HepG2 (cell line): Measurements from ENCODE around the gene SRD5A1. TPM values are rescaled to one million over a fixed set of nuclear protein-coding genes. Genes with fewer than 3 reads are reported as not detected.

Experiments used
- ATAC-seq: fragments of 200-7000 bp; cut with Tn5 transposase; 3 replicates; pipeline ENCODE4 v1.9.1; 2020; ENCODE audit warnings: mild to moderate bottlenecking, moderate library complexity
- BruUV-seq: library from RNA; stranded (reverse); fragments of 400-500 nt; replicated peaks from 2 replicates; lab custom pipeline; 2021; lab: Mats Ljungman, UMichigan
- CTCF ChIA-PET: fragments of 300-600 bp; formaldehyde crosslinking; extraction: SDS; loops from one replicate; lab custom pipeline; 2021; ENCODE audit warnings: low total read pairs, inconsistent platforms, low intra/inter-chr PET ratio; lab: Yijun Ruan, JAX
- POLR2A ChIA-PET: fragments of 350-600 bp; sonication (Branson Sonifier 250); formaldehyde crosslinking; loops from one replicate; lab custom pipeline; 2020; ENCODE audit warnings: antibody characterized with exemption, inconsistent platforms; lab: Yijun Ruan, JAX
- DNase-seq: peaks from one replicate; pipeline ENCODE4 v3.0.0-alpha.2; 2015; ENCODE audit warnings: low spot score
- FAIRE-seq: peaks from 3 replicates; lab custom pipeline; 2011; peaks lifted over from hg19 to GRCh38; lab: Jason Lieb, UNC
- H2AFZ ChIP-seq: one replicate; pipeline ENCODE4 v1.6.1; 2011; ENCODE audit warnings: low read length, inconsistent platforms
- H3K27ac ChIP-seq: fragments of 300-600 bp; 3 replicates; pipeline ENCODE4 v1.8.0; 2011; ENCODE audit warnings: mixed run types, mild to moderate bottlenecking, mixed read lengths, low read length, inconsistent platforms; ENCODE audit not compliant: insufficient read depth; ENCODE audit errors: extremely low read length
- H3K27me3 ChIP-seq, 2 experiments: fragments of 200-600 bp in 1 of 2; 2 replicates in 1 of 2; 3 replicates in 1 of 2; pipeline versions ENCODE4 v1.6.0 to v1.8.0; 2011; ENCODE audit warnings: low read length in 2 of 2, mild to moderate bottlenecking in 2 of 2, moderate library complexity in 2 of 2, inconsistent platforms in 1 of 2; ENCODE audit not compliant: insufficient read depth in 2 of 2, control insufficient read depth in 1 of 2
- H3K36me3 ChIP-seq, 2 experiments: fragments of 200-600 bp in 1 of 2; replicated peaks in 1 of 2; 2 replicates in 1 of 2; 3 replicates in 1 of 2; pipeline versions ENCODE4 v1.5.1 to v1.8.0; 2011; ENCODE audit warnings: low read length in 2 of 2, inconsistent platforms in 1 of 2; ENCODE audit not compliant: insufficient read depth in 2 of 2, control insufficient read depth in 1 of 2
- H3K4me1 ChIP-seq: 2 replicates; pipeline ENCODE4 v1.5.1; 2012; ENCODE audit warnings: low read length, inconsistent platforms; ENCODE audit not compliant: insufficient read depth
- H3K4me2 ChIP-seq: 2 replicates; pipeline ENCODE4 v1.6.0; 2011; ENCODE audit warnings: low read depth, low read length, inconsistent platforms
- H3K4me3 ChIP-seq, 3 experiments: fragments of 200-600 bp in 1 of 3; sonication (generic), shearing (Covaris generic) in 1 of 3; replicated peaks in 1 of 3; 2 replicates each; pipeline ENCODE4 v1.5.1; 2011 to 2016; ENCODE audit warnings: low read length in 3 of 3, inconsistent platforms in 2 of 3, low read depth in 2 of 3, mild to moderate bottlenecking in 2 of 3, control low read depth in 1 of 3, mixed read lengths in 1 of 3; ENCODE audit not compliant: insufficient read depth in 1 of 3
- H3K79me2 ChIP-seq: one replicate; pipeline ENCODE4 v1.6.1; 2011; ENCODE audit warnings: low read length, inconsistent platforms; ENCODE audit not compliant: insufficient read depth
- H3K9ac ChIP-seq: 2 replicates; pipeline ENCODE4 v1.6.0; 2011; ENCODE audit warnings: mild to moderate bottlenecking, low read depth, low read length, inconsistent platforms; ENCODE audit not compliant: insufficient read depth
- H3K9me3 ChIP-seq: 2 replicates; pipeline ENCODE4 v1.5.1; 2012; ENCODE audit warnings: mild to moderate bottlenecking, low read length
- H4K20me1 ChIP-seq: 2 replicates; pipeline ENCODE4 v1.6.0; 2011; ENCODE audit warnings: inconsistent platforms, mild to moderate bottlenecking, low read length, moderate library complexity; ENCODE audit not compliant: insufficient read depth
- ATF7-NPFF ChIP-seq: sonication (generic); formaldehyde crosslinking; IDR thresholded peaks from 2 replicates; pipeline ENCODE4 v1.8.1; 2023; ENCODE audit warnings: mild to moderate bottlenecking, low read depth, missing genetic modification reagents, moderate library complexity
- EEA1 ChIP-seq: sonication (generic); formaldehyde crosslinking; IDR thresholded peaks from 2 replicates; pipeline ENCODE4 v1.5.1; 2020; ENCODE audit warnings: mild to moderate bottlenecking, missing genetic modification reagents, borderline replicate concordance
- HNF4G ChIP-seq, 2 experiments: sonication (generic) in 1 of 2; formaldehyde crosslinking in 1 of 2; IDR thresholded peaks; 2 replicates each; pipeline versions ENCODE4 v1.4.0 to v1.6.1; 2011 to 2020; ENCODE audit warnings: borderline replicate concordance in 2 of 2, low read depth in 2 of 2, mild to moderate bottlenecking in 2 of 2, low read length in 1 of 2, missing genetic modification reagents in 1 of 2, moderate library complexity in 1 of 2
- MYNN ChIP-seq: sonication (generic); formaldehyde crosslinking; IDR thresholded peaks from 2 replicates; pipeline ENCODE4 v1.4.0; 2020; ENCODE audit warnings: mild to moderate bottlenecking, low read depth, missing genetic modification reagents
- RFX5 ChIP-seq: IDR thresholded peaks from 2 replicates; pipeline ENCODE4 v1.6.1; 2011; ENCODE audit warnings: low read depth, low read length, improper control_type of control experiment
- TMF1 ChIP-seq: sonication (generic); formaldehyde crosslinking; IDR thresholded peaks from 2 replicates; pipeline ENCODE4 v1.8.1; 2022; ENCODE audit warnings: low read depth, missing genetic modification reagents
- ZBTB25 ChIP-seq: IDR thresholded peaks from 2 replicates; pipeline ENCODE4 v1.6.1; 2018; ENCODE audit warnings: missing genetic modification reagents
- ZNF775 ChIP-seq: sonication (generic); formaldehyde crosslinking; IDR thresholded peaks from 2 replicates; pipeline ENCODE4 v1.4.0; 2020; ENCODE audit warnings: missing genetic modification reagents, mild to moderate bottlenecking, moderate library complexity, borderline replicate concordance
- WGBS: methylation state at CpG from one replicate; pipeline ENCODE4 v1.1.6; 2017; ENCODE audit warnings: low lambda C conversion rate; 5-methylcytosine and 5-hydroxymethylcytosine counted together
- in situ Hi-C: cut with HindIII; loops from 2 replicates; pipeline ENCODE4 v1.10.0; 2017; ENCODE audit warnings: low pct_unique_long_range_greater_than_20kb; ENCODE audit not compliant: extremely low pct_ligation_motif_present
- intact Hi-C: fragments of 100-400 bp; cut with micrococcal nuclease; formaldehyde crosslinking; loops from one replicate; pipeline ENCODE4 v1.10.0; 2022; ENCODE audit not compliant: unreplicated experiment
- polyA plus RNA-seq, 8 experiments: library from polyadenylated mRNA; depleted of rRNA in 3 of 8; stranded (reverse) in 7 of 8; unstranded in 1 of 8; fragments of >200 nt; fragmentation: Illumina TruSeq in 4 of 8; extraction: Trizol in 4 of 8; gene quantifications; 2 replicates each; pipeline versions ENCODE4 v1.2.1 to v1.2.3, GENCODE V29; 2011 to 2016; ENCODE audit warnings: low read depth in 4 of 8, missing spikeins in 1 of 8, mixed read lengths in 1 of 8; ENCODE audit not compliant: insufficient read depth in 1 of 8
- total RNA-seq, 5 experiments: library from RNA; depleted of rRNA; stranded (reverse); fragments of >200 nt; fragmentation: Illumina TruSeq; extraction: Trizol; gene quantifications; 2 replicates each; pipeline ENCODE4 v1.2.3, GENCODE V29; 2016; ENCODE audit warnings: low read depth in 1 of 5
- TF ChIP-seq, protein P1 (sequence below): sonication (generic); formaldehyde crosslinking; IDR thresholded peaks from 2 replicates; pipeline ENCODE4 v1.4.0; 2020; ENCODE audit warnings: missing genetic modification reagents

Gene SRD5A1
- total and polyA plus RNA-seq, 2 of the 13 experiments (the other 11 are each of a cell fraction or from before 2014, with no cell fraction given), result 6.1 to 9.9 TPM

DNA sequence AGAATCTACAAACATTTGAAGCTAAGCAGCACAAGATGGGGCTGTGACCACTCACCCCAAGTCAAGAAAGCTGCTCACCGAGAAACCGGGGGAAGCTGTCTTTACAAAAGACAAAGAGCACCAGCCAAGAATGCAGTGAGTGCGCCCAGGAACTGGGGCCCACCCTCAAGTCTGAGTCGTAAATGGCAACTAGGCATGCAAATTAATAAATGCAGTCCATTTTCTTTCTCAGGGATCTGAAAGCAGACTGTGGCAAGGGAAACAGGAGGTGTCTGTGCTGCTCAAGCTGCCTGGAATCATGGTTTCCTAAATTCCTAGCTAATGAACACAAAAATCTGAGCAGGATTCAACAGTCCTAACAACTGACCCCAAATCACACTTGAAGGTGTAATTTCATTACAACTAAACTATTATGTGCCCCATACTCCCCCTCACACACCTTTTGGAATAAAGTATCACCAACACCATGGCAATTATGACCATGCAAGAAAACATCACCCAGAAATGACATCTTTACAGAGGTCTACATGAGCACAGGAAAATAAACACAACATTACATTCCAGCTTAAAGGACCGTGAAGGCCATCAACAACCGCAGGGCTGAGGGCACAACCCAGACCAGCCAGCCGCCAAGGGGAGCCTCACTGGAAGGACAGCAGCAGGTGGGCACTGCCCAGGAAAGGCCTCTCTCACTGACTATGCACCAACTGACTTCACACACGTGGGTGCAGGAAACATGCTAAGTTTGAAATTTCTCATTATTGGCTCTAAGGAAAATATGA is 18.0 kb upstream of the SRD5A1 start (continued):
- TF ChIP-seq, protein P1, sequence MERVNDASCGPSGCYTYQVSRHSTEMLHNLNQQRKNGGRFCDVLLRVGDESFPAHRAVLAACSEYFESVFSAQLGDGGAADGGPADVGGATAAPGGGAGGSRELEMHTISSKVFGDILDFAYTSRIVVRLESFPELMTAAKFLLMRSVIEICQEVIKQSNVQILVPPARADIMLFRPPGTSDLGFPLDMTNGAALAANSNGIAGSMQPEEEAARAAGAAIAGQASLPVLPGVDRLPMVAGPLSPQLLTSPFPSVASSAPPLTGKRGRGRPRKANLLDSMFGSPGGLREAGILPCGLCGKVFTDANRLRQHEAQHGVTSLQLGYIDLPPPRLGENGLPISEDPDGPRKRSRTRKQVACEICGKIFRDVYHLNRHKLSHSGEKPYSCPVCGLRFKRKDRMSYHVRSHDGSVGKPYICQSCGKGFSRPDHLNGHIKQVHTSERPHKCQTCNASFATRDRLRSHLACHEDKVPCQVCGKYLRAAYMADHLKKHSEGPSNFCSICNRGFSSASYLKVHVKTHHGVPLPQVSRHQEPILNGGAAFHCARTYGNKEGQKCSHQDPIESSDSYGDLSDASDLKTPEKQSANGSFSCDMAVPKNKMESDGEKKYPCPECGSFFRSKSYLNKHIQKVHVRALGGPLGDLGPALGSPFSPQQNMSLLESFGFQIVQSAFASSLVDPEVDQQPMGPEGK (CRISPR knock-in tag), result no peak
- TF ChIP-seq MYNN (CRISPR knock-in tag) (no peak), EEA1 (CRISPR knock-in tag) (no peak), ZNF775 (CRISPR knock-in tag) (no peak), HNF4G (IDR thresholded peaks at IDR 0.05; ENCODE audit: borderline replicate concordance, low read depth, low read length) (no peak), HNF4G (CRISPR knock-in tag; IDR thresholded peaks at IDR 0.05; ENCODE audit: borderline replicate concordance, low read depth) (no peak), RFX5 (no peak)

DNA sequence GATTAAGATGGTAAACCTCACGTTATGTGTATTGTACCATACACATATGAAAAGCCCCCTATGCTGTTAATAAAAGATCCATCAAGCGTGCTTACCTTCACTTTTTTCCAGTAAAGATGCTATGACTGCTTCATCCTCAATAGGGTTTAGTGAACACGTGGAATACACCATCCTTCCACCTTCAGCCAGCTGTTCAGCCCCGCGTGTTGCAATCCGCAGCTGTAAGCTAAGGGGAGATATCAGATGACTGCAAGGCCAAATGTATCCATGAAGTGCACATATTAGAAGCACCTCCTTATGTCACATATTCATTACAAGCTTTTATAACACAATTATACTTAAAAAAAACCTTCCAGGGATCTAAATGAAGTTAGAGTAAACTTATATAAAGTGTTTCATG is 16.6 kb upstream of the SRD5A1 start:
- no peak overlapping the region for H2AFZ ChIP-seq
- 96% methylated on average over 6 of the region's 6 CpGs for WGBS
- in situ Hi-C loops, result no loop called here
- ATAC-seq (no peak), FAIRE-seq (no peak), DNase-seq (no peak)
- intact Hi-C loops, result no loop called here
- peaks cover 10% of the 10 kb centered on the region for H3K79me2 ChIP-seq
- no peak overlapping the region for H3K4me2 ChIP-seq
- no peaks in the 10 kb centered on the region for H4K20me1 ChIP-seq
- no peak overlapping the region for H3K27ac ChIP-seq
- peaks cover 51 to 88% of the 10 kb centered on the region in 2 experiments for H3K36me3 ChIP-seq
- no peak for TF ChIP-seq TMF1 (CRISPR knock-in tag)
- TF ChIP-seq ZBTB25 (CRISPR knock-in tag), result no peak
- no peak for TF ChIP-seq ATF7-NPFF (CRISPR knock-in tag)
- no peaks in the 10 kb centered on the region for H3K27me3 ChIP-seq
- H3K9ac ChIP-seq, result no peak overlapping the region
- BruUV-seq, result no TSS peak
- H3K4me3 ChIP-seq, result no peak overlapping the region
- ChIA-PET POLR2A (no interaction called here), CTCF (no interaction called here)
- no peaks in the 10 kb centered on the region for H3K4me1 ChIP-seq
- H3K9me3 ChIP-seq, result no peaks in the 10 kb centered on the region
